CD14-positive monocyte (primary cell): ENCODE data around the gene CD6. TPM values are rescaled to one million over a fixed set of nuclear protein-coding genes. Genes with fewer than 3 reads are reported as not detected.

Experiments used
- DNase-seq, 3 donors: peaks; one replicate each; pipeline ENCODE4 v3.0.0-alpha.2; 2011 to 2022
- H2AFZ ChIP-seq: 2 replicates; pipeline ENCODE4 v1.6.0; 2012; ENCODE audit warnings: mild to moderate bottlenecking, low read depth, low read length, inconsistent platforms; ENCODE audit not compliant: insufficient read depth, poor library complexity, severe bottlenecking
- H3K27ac ChIP-seq, 2 donors: 1 replicate in 1 of 2; 2 replicates in 1 of 2; pipeline ENCODE4 v1.5.1; 2012 to 2013; ENCODE audit warnings: low read length in 2 of 2, control low read depth in 1 of 2, inconsistent platforms in 1 of 2, low read depth in 1 of 2, mild to moderate bottlenecking in 1 of 2
- H3K27me3 ChIP-seq, 2 donors: one replicate each; pipeline versions ENCODE4 v1.6.0 to v1.6.1; 2011 to 2013; ENCODE audit warnings: low read length in 2 of 2; ENCODE audit not compliant: control insufficient read depth in 2 of 2, insufficient read depth in 2 of 2
- H3K36me3 ChIP-seq, 2 donors: replicated peaks in 1 of 2; 1 replicate in 1 of 2; 2 replicates in 1 of 2; pipeline versions ENCODE4 v1.5.1 to v1.6.1; 2012 to 2013; ENCODE audit warnings: low read length in 2 of 2, control low read depth in 1 of 2, inconsistent platforms in 1 of 2, mild to moderate bottlenecking in 1 of 2; ENCODE audit not compliant: insufficient read depth in 2 of 2, control insufficient read depth in 1 of 2
- H3K4me1 ChIP-seq, 2 donors: 1 replicate in 1 of 2; 2 replicates in 1 of 2; pipeline versions ENCODE4 v1.5.1 to v1.6.1; 2012 to 2013; ENCODE audit warnings: low read length in 2 of 2, control low read depth in 1 of 2, inconsistent platforms in 1 of 2, mild to moderate bottlenecking in 1 of 2, moderate library complexity in 1 of 2; ENCODE audit not compliant: insufficient read depth in 2 of 2, control insufficient read depth in 1 of 2
- H3K4me2 ChIP-seq: replicated peaks from 2 replicates; pipeline ENCODE3; 2012; ENCODE audit warnings: low read length, moderate library complexity, mild to moderate bottlenecking; ENCODE audit not compliant: poor library complexity, severe bottlenecking; ENCODE audit errors: extremely low read depth
- H3K4me3 ChIP-seq, 3 experiments: fragments of 200-600 bp in 1 of 3; sonication (generic) in 1 of 3; replicated peaks in 1 of 3; 1 replicate in 2 of 3; 2 replicates in 1 of 3; pipeline ENCODE4 v1.5.1; 2011 to 2013; ENCODE audit warnings: low read length in 3 of 3, mild to moderate bottlenecking in 3 of 3, control low read depth in 2 of 3, low read depth in 2 of 3, inconsistent platforms in 1 of 3, moderate library complexity in 1 of 3
- H3K79me2 ChIP-seq: 2 replicates; pipeline ENCODE4 v1.6.0; 2012; ENCODE audit warnings: mild to moderate bottlenecking, control low read depth, inconsistent platforms, low read length, moderate library complexity; ENCODE audit not compliant: insufficient read depth
- H3K9ac ChIP-seq: 2 replicates; pipeline ENCODE4 v1.6.0; 2017; ENCODE audit warnings: low read length, mild to moderate bottlenecking; ENCODE audit not compliant: insufficient read depth, poor library complexity, severe bottlenecking
- H3K9me3 ChIP-seq, 2 donors: replicated peaks in 1 of 2; 1 replicate in 1 of 2; 2 replicates in 1 of 2; pipeline versions ENCODE4 v1.5.1 to v1.6.1; 2012 to 2013; ENCODE audit warnings: low read length in 2 of 2, control low read depth in 1 of 2; ENCODE audit not compliant: control insufficient read depth in 1 of 2, insufficient read depth in 1 of 2
- H4K20me1 ChIP-seq: 2 replicates; pipeline ENCODE4 v1.6.0; 2012; ENCODE audit warnings: mild to moderate bottlenecking, low read length, control low read depth, moderate library complexity; ENCODE audit not compliant: insufficient read depth
- H3K27ac Mint-ChIP-seq, 7 donors: one replicate each; pipeline ENCODE4 v1.8.0; 2020; ENCODE audit warnings: mild to moderate bottlenecking in 7 of 7, mixed read lengths in 7 of 7, moderate library complexity in 6 of 7, inconsistent platforms in 2 of 7
- H3K27me3 Mint-ChIP-seq, 3 donors: one replicate each; pipeline ENCODE4 v1.8.0; 2021 to 2022; ENCODE audit warnings: low read depth in 3 of 3, mild to moderate bottlenecking in 3 of 3, mixed read lengths in 3 of 3, moderate library complexity in 3 of 3, inconsistent platforms in 1 of 3
- H3K36me3 Mint-ChIP-seq, 2 donors: one replicate each; pipeline ENCODE4 v1.8.0; 2020; ENCODE audit warnings: mixed read lengths in 2 of 2, inconsistent platforms in 1 of 2, mild to moderate bottlenecking in 1 of 2
- H3K4me1 Mint-ChIP-seq: one replicate; pipeline ENCODE4 v1.8.0; 2020; ENCODE audit warnings: mild to moderate bottlenecking, mixed read lengths
- H3K4me3 Mint-ChIP-seq, 2 donors: one replicate each; pipeline ENCODE4 v1.8.0; 2020; ENCODE audit warnings: mild to moderate bottlenecking in 2 of 2, mixed read lengths in 2 of 2, moderate library complexity in 1 of 2
- H3K9me3 Mint-ChIP-seq, 7 donors: one replicate each; pipeline ENCODE4 v1.8.0; 2020 to 2022; ENCODE audit warnings: mixed read lengths in 7 of 7, mild to moderate bottlenecking in 6 of 7, moderate library complexity in 6 of 7, inconsistent platforms in 2 of 7
- CTCF ChIP-seq: fragments of 200-600 bp; IDR thresholded peaks from one replicate; pipeline ENCODE4 v1.8.0; 2022; ENCODE audit warnings: antibody characterized with exemption, mild to moderate bottlenecking
- WGBS: methylation state at CpG from one replicate; pipeline ENCODE4 v1.1.5; 2013; ENCODE audit warnings: missing lambda C conversion rate; ENCODE audit not compliant: insufficient coverage; 5-methylcytosine and 5-hydroxymethylcytosine counted together
- intact Hi-C, 2 donors: fragments of 100-400 bp; cut with micrococcal nuclease; formaldehyde crosslinking; loops; one replicate each; pipeline versions ENCODE4 v1.15.0 to v1.15.1; 2023
- polyA plus RNA-seq, 3 donors: library from polyadenylated mRNA; depleted of rRNA in 1 of 3; unstranded in 2 of 3; stranded (reverse) in 1 of 3; fragments of 300-500 nt in 2 of 3; fragments of >200 nt in 1 of 3; fragmentation: Illumina TruSeq in 2 of 3; gene quantifications; 1 replicate in 2 of 3; 2 replicates in 1 of 3; pipeline ENCODE4 v1.2.3, GENCODE V29; 2012 to 2021

Gene CD6
- polyA plus RNA-seq, 3 donors: 0.09 to 0.39 (median 0.39) TPM

- H3K79me2 ChIP-seq: peaks cover 52% of the 10 kb centered on the region
- peaks cover 51% of the 10 kb centered on the region for H4K20me1 ChIP-seq
- H3K4me1 ChIP-seq: peaks cover 72 to 91% of the 10 kb centered on the region in 2 donors
- H3K27ac ChIP-seq: peak overlapping the region; percentile 99 to 100
- peak in 1 of 3 donors; percentile 42 for DNase-seq
- Mint-ChIP-seq H3K9me3 (peaks cover 0 to 7% (median 0%) of the 10 kb centered on the region in 7 donors), H3K4me3 (peak overlapping the region; percentile 95 to 96), H3K36me3 (peaks cover 40 to 50% of the 10 kb centered on the region in 2 donors), H3K27ac (peak overlapping the region; percentile 99 to 100 (median 100)), H3K27me3 (peaks cover 5 to 21% (median 11%) of the 10 kb centered on the region in 3 donors), H3K4me1 (peaks cover 75% of the 10 kb centered on the region)
- TF ChIP-seq CTCF: no peak
- H3K4me3 ChIP-seq: peak overlapping the region; percentile 74 to 94 (median 82)
- WGBS: 9% methylated on average over 86 of the region's 86 CpGs
- intact Hi-C loops: loop anchor here (5.0 kb wide), 3 partner anchors 34 to 211 kb away; partner anchors contain the start of gene VPS37C (in 1 of the 2)
- H3K9me3 ChIP-seq: no peaks in the 10 kb centered on the region
- peak overlapping the region; percentile 94 for H3K4me2 ChIP-seq
- H2AFZ ChIP-seq: no peak overlapping the region
- peak overlapping the region; percentile 94 for H3K9ac ChIP-seq
- no peaks in the 10 kb centered on the region for H3K27me3 ChIP-seq
- peaks cover 16 to 31% of the 10 kb centered on the region in 2 donors for H3K36me3 ChIP-seq
These were observed 20.4 kb upstream of the CD6 start for GRCh38 chr11:60950933-60951605.

GRCh38 chr11:60951606-60951903 is 19.9 kb upstream of the CD6 start:
- Histone ChIP-seq H3K27me3 (no peaks in the 10 kb centered on the region), H3K4me3 (peak overlapping the region; percentile 74 to 94 (median 82)), H4K20me1 (peaks cover 46% of the 10 kb centered on the region), H3K36me3 (peaks cover 11 to 26% of the 10 kb centered on the region in 2 donors), H3K9me3 (no peaks in the 10 kb centered on the region), H3K9ac (peak overlapping the region; percentile 94), H3K79me2 (peaks cover 47% of the 10 kb centered on the region), H3K27ac (peak overlapping the region; percentile 99 to 100), H3K4me1 (peaks cover 71 to 90% of the 10 kb centered on the region in 2 donors), H2AFZ (no peak overlapping the region), H3K4me2 (peak overlapping the region; percentile 94)
- WGBS: under 1% methylated on average over 8 of the region's 8 CpGs
- intact Hi-C loops: loop anchor here (5.0 kb wide), 3 partner anchors 34 to 211 kb away; partner anchors contain the start of gene VPS37C (in 1 of the 2)
- Mint-ChIP-seq H3K27ac (peak overlapping the region; percentile 99 to 100 (median 100)), H3K4me1 (peaks cover 74% of the 10 kb centered on the region), H3K36me3 (peaks cover 35 to 45% of the 10 kb centered on the region in 2 donors), H3K4me3 (peak overlapping the region; percentile 90 to 94), H3K27me3 (peaks cover 3 to 17% (median 9%) of the 10 kb centered on the region in 3 donors), H3K9me3 (peaks cover 0 to 3% (median 0%) of the 10 kb centered on the region in 7 donors)
- DNase-seq: peak in 1 of 3 donors; percentile 49
- no peak for TF ChIP-seq CTCF
